OCI-LY3 (cell line): ENCODE results near the gene PRKAR1A.

Source experiments
- CTCF ChIP-seq: fragments of 200-600, 300-600 bp; sonication (generic); IDR thresholded peaks from 2 replicates; pipeline ENCODE4 v1.5.1; 2014; ENCODE audit warnings: antibody characterized with exemption, low read length, low read depth
- EZH2phosphoT487 ChIP-seq: fragments of 200-600 bp; shearing (Covaris generic); IDR thresholded peaks from 2 replicates; pipeline ENCODE4 v1.6.1; 2018; ENCODE audit warnings: antibody characterized with exemption, mixed run types, low read depth

GRCh38 chr17:68598545-68598961 lies 86.3 kb downstream of the PRKAR1A start:
- TF ChIP-seq CTCF (no peak), EZH2phosphoT487 (no peak)
